ENCODE results near the gene CDC16.
A peak's percentile ranks its signal among the peaks of the same experiment; 100 is the strongest.

The CDC16 gene

GRCh38 chr13:114219392-114219791, 15.3 kb upstream of the CDC16 start:
- H3K27ac ChIP-seq = no peak overlapping the region
- TF ChIP-seq, protein P1, sequence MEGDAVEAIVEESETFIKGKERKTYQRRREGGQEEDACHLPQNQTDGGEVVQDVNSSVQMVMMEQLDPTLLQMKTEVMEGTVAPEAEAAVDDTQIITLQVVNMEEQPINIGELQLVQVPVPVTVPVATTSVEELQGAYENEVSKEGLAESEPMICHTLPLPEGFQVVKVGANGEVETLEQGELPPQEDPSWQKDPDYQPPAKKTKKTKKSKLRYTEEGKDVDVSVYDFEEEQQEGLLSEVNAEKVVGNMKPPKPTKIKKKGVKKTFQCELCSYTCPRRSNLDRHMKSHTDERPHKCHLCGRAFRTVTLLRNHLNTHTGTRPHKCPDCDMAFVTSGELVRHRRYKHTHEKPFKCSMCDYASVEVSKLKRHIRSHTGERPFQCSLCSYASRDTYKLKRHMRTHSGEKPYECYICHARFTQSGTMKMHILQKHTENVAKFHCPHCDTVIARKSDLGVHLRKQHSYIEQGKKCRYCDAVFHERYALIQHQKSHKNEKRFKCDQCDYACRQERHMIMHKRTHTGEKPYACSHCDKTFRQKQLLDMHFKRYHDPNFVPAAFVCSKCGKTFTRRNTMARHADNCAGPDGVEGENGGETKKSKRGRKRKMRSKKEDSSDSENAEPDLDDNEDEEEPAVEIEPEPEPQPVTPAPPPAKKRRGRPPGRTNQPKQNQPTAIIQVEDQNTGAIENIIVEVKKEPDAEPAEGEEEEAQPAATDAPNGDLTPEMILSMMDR (conservative IDR thresholded peaks at IDR 0.05) = no peak
- TF ChIP-seq ZFX (IDR thresholded peaks at IDR 0.05) = no peak

DNA sequence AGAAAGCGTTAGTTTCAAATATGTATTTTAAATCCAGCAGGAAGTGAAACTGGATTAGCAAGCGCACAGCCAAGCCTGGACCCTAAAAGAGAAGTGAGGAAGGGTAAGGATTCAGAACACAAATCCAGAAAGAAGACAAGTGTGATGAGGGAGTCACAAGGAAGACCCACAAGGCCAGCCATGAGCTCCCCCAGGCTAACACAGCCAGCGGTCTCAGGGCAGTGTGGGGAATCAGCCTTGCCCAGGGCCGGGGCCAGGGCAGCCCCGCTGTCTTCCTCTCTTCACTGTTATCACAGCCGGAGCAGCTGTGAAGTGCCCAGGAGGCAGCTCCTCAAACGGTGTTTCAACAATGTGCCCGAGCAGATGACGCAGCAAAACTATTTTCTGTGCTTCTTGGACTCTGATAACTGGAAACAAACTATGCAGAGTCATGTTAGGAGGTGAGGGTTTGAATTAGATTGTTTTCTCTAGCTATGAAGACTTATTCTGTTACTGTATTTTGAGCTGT, 12.2 kb upstream of the CDC16 start:
- no peak for TF ChIP-seq ZFX (IDR thresholded peaks at IDR 0.05)
- TF ChIP-seq, protein P1 (conservative IDR thresholded peaks at IDR 0.05) = no peak
- no peak overlapping the region for H3K27ac ChIP-seq

DNA sequence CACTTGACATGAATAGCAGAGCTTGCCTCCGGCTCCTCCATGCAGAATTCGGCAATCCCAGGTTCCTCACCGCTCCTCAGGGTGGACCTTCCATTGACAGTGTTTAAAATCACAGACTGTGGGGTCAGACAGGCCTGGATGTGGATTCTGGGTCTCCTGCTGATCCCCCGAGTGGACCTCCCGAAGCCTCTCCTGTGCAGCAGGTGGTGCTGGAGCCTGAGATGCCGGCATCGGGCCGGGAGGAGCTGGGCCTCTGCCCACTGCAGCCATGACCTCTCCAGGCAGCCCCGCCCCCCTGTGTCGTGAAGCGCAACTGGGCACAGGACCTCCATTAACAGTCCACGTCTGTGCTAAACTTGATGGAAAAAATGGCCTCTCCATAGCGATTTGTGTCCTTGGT, 10.5 kb upstream of the CDC16 start:
- no peak overlapping the region for H3K27ac ChIP-seq
- no peak for TF ChIP-seq ZFX (IDR thresholded peaks at IDR 0.05)
- TF ChIP-seq, protein P1 (conservative IDR thresholded peaks at IDR 0.05) = no peak

- no peak for TF ChIP-seq ZFX (IDR thresholded peaks at IDR 0.05)
- TF ChIP-seq, protein P1 (conservative IDR thresholded peaks at IDR 0.05) = no peak
- no peak overlapping the region for H3K27ac ChIP-seq
Measured at GRCh38 chr13:114225610-114226009, 9.1 kb upstream of the CDC16 start.

DNA sequence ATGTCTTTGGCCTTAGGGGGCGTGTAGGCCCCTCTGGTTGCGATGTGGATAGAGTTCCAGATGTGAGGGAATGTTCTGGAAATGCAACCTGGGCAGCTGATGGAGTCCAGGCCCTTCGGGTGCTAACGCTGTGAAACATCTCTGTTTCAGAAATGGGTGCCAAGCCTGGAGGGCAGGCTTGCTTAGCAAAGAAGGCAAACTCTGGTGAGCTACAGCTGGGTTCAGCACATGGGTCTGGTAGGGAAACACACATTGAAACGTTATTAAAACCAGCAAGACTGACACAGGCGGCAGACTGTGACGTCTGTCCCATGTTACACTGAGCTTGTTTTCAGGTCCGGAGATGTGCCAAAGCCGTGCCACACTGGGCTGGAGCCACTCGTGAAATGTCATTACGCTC, 8.6 kb upstream of the CDC16 start:
- no peak for TF ChIP-seq ZFX (IDR thresholded peaks at IDR 0.05)
- TF ChIP-seq, protein P1 (conservative IDR thresholded peaks at IDR 0.05) = no peak
- no peak overlapping the region for H3K27ac ChIP-seq

- H3K27ac ChIP-seq = no peak overlapping the region
- no peak for TF ChIP-seq ZFX (IDR thresholded peaks at IDR 0.05)
- TF ChIP-seq, protein P1 (conservative IDR thresholded peaks at IDR 0.05) = peak; percentile 94
Measured at GRCh38 chr13:114226699-114227323, 7.9 kb upstream of the CDC16 start.

- no peak for TF ChIP-seq ZFX (IDR thresholded peaks at IDR 0.05)
- TF ChIP-seq, protein P1 (conservative IDR thresholded peaks at IDR 0.05) = no peak
- no peak overlapping the region for H3K27ac ChIP-seq
Measured at GRCh38 chr13:114227528-114227927, 7.2 kb upstream of the CDC16 start.
